Measurements from ENCODE around the gene DICER1.
"Not testable (repeated sequence)": the region's sequence is repeated elsewhere in the genome, so short reads cannot be mapped to it uniquely, and the experiment has no call there.

The DICER1 gene

DNA sequence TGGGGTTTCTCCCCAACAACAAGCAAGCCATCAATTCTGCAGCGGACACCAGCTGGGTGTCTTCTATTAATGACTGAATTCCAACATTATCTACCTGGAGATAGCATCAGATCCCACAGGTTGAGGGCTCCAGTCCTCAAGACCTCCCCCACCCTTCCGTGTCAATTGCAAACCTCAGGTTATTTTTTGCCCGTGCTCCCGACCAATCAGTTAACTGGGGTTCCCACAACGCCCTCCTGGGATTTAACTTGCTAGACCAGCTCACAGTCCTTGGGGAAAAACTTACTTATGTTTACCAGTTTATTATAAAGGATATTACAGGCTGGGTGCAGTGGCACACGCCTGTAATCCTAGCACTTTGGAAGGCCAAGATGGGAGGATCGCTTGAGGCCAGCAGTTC lies 9.7 kb downstream of the DICER1 start:
- DNase-seq, result no peak

DNA sequence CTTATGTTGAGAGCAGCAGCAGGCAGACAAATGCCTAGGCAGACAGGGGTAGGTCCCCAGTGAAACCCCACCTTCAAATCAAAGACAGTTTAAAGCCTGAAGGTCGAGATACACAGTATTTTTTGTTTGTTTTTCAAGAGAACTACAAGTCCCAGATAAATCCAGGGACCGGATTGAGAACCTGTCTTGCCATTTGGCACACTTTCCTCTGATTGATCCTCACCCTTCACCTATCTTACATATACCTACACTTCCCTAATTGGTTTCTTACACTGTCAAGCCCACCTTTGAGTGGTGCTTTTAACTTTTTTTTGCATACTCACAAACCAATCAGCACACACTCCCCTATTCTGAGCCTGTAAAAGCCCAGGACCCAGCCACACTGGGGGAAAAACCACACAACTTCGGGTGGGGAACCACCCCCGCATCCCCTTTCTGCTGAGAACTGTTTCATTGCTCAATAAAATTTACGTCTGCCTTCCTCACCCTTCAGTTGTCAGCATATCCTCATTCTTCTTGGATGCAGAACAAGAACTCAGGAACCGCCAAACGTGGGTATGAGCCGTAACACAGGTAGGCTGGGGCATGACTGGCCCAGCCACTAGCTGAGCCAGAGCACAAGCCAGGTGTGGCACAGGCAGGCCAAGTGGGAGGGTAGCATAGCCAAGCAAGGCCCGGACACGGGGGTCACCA lies 11.1 kb downstream of the DICER1 start:
- DNase-seq, result no peak

DNA sequence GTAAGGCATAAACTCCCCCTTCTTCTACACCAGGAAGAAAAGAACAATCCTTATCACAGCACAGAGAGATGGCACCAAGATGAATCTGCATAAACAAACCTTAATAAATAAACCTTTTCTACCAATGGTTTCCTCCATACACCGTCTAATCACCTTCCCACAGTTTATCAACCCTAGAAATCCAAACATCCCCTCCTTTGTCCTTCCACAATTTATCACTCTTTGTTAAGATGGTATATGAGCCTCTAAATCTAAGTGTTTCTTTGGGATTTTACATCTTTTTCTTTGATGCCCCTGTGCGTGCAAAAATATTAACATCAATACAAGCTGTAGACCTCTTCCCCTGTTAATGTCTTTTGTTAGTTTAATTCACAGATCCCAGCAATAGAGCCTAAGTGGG lies 12.5 kb downstream of the DICER1 start:
- no peak for DNase-seq

DNA sequence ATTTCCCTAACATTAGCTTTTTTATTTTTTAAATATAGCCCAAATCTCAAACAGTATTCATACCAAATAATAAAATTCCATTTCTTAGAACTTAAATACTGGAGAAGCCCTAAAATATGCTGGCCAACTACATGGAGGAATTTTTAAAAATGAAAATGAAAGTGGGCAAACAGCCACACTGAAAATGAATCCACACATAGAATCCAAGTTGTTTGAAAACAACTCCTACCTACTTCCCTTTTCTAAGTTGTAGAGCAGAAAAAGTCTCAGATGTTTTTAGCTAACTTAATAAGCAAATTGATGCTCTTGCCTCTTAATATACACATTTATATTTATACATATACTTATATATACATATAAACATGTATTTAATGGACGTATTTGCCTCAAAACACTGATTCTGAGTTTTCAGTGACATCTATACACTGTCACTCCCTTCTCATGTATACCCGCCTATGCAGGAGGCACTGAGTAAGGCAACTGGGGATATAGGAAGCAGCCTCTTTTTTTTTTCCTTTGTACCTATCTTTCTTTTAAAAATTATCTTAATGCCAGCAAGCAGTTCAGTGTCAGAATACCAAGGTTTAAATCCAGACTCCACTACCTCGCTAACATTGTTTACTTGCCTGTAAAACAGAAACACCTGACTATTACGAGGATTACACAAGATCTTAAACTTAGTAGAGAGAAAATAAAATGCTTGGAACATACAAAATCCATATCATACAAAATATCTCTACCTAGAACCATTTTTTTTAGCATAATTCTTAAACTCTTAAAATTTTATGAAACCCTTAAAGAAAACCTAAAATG lies 13.3 kb downstream of the DICER1 start:
- DNase-seq, result peak; percentile 24 to 44

DNA sequence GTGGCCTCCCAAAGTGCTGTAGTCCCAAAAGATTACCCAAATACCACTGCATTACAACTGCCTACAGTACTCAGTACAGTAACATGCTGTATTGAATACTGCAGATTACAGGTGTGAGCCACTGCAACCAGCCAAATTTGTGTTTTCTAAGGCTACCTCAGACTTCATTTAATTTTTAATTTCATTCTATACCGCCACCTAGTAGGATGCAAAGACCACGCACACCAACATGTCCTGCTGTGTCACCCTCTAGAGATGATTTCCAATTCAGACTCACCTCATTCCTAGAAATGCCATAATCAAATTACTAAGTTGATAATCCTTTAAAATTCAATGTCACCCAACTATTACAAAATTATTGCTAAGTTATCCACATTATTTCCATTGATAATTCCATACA lies 15.1 kb downstream of the DICER1 start:
- DNase-seq, result no peak

DNA sequence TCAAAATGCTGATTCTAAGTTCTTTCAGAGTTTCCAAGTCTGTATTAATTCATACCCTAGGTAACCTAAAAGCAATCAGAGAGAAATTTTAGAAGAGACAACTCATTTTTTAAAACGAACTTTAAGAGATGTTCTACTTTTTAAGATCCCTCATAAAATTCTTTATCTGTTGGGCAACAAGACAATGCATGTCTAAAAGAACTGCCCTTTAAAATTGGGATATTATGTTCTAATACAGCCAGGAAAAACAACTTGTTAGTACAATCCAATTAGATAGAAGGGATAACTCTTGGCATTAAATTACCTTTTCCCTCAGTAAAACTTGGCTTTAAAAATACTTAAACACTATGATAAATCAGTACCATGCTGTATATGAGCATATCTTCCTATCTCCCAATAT lies 15.6 kb downstream of the DICER1 start:
- DNase-seq, result no peak

DNA sequence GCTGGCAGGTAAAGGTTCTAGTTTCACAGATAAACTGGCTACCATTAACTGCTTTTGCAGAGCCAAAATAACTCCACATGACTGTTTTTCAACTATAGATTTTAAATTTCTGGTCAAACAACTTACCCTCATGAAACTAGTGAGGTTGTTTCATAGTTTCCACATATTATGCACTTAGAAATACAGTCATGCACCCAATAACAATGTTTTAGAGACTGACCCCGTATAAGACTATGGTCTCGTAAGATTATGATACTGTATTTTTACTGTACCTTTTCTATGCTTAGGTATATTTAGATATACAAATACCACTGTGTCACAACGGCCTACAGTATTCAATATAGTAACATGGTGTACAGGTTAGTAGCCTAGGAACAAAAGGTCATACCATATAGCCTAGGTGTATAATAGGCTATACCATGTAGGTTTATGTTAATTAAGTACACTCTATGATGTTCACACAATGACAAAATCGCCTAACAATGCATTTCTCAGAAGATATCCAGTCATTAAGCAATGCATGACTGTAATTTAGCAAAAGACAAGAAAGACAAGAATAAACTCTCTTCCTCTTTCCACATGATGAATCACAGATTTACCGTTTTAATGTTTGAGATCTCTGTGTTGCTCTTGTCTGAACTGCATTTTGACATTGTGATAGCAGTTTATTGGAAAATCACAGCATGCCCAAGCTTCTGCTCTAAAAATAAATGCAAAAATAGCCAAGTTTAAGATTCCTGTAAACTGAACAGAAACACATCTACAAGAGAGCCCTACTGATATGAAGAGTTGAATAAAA lies 17.1 kb downstream of the DICER1 start:
- DNase-seq, result peak; percentile 9

DNA sequence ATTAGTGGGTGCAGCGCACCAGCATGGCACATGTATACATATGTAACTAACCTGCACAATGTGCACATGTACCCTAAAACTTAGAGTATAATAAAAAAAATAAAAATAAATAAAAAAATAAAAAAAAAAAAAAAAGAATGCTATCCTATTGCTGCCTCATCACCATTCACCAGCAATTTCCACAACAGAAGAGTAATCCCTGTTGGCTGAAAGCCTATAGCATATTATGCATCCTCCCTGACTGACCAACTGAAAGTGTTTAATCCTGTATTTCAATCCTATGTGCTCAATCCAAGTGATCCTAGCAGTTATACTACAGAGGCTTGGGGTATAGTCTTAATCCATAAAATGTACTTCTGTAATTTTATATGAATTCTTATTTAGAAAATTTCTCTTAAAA lies 18.5 kb downstream of the DICER1 start:
- no peak for DNase-seq

DNA sequence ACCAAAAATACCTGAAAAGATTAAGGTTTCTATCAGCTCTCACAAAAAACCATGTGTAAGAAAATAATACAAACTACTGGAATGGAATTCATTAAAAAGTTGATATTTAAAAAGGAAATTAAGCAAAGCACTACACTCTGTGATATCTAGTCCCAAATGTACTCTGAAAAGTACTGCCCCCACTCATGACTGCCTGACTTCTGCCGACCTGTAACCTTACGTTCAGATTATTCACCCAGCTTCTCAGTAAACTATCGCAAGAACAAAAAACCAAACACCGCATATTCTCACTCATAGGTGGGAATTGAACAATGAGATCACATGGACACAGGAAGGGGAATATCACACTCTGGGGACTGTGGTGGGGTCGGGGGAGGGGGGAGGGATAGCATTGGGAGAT lies 18.9 kb downstream of the DICER1 start:
- not testable (repeated sequence) for DNase-seq

DNA sequence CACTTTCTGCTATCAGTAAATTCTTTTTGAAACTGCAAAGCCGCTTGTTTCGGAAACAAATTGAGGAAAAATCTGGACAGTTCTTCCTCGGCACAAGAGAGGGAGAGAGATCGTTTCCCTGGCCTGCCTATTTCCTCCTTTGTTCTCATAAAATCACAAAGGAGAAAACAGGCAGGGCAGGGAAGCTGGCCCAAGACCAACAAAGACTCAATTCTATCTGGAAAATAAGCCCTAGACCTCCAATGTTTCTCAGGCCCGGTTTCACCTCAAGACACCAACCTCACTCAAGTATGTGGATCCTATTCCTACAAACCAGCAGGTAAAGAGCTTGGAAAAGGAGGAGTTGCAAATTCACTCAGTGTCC lies 19.5 kb downstream of the DICER1 start:
- DNase-seq, result no peak

DNA sequence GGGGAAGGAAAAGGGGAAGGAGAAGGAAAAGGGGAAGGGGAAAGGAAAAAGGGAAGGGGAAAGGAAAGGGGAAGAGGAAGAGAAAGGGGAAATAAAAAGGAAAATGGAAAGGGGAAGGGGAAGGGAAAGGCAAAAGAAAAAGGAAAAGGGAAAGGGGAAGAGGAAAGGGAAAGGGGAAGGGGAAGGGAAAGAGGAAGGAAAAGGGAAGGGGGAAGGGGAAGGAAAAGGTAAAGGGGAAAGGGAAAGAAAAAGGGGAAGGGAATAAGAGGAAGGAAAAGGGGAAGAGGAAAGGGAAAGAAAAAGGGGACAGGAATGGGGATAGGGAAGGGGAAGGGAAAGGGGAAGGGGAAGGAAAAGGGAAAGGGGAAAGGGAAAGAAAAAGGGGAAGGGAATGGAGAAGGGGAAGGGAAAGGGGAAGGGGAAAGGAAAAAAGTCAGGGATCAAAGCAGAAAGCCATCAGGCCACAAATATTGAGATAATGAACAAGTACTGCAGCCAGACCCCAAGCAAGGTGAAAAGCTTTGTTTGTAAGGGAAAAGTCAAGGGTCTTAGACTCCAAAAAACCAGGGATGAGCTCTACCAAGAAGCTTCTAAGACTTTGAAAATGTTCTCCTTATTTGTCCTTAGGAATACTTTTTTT lies 20.0 kb downstream of the DICER1 start:
- DNase-seq, result no peak

DNA sequence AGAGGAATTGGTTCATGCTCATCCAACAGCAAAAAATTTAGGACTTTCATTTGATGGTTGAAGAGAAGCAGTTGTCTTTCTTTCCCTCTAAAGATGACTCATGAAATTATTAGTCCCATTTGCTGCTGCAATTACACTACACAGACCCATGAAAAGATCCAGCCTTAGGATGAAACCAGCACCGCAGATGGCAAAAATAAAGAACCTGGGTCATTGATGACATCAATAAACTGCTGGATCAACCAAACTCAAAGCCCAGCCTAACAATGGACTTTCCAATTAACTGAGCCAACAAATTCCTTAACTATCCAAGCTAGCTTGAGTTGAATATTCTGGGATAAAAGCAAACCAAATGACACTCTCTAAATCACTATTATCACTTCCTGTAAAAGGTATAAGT lies 20.7 kb downstream of the DICER1 start:
- DNase-seq, result no peak

DNA sequence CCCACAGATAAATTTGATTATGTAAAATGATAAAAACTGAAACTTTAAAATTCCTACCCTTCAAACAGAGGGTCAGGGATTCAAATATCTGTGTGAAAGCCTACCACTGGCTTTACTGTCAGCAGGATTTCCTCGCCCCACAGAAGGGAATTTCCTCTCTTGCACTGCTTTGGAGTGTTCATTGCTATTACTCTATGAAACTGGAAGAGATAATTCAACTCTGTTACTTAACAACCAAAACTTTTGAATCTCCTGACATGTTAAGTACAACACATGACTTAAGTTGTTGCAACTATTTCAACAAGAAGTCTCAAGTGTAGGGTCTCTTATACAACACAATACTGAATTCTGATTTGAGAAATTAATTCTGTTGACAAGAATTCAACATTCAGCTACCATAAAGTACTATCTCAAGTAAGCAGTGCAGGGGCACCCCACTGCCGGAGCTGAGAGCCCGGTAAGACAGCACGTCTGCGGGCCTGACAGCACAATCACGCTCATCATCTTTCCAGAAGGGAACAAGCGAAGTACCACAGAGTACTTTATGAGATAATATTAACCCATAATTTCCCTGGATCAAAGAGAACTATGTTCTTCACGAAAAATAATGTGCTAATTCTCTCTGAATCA lies 22.9 kb downstream of the DICER1 start:
- DNase-seq, result no peak

DNA sequence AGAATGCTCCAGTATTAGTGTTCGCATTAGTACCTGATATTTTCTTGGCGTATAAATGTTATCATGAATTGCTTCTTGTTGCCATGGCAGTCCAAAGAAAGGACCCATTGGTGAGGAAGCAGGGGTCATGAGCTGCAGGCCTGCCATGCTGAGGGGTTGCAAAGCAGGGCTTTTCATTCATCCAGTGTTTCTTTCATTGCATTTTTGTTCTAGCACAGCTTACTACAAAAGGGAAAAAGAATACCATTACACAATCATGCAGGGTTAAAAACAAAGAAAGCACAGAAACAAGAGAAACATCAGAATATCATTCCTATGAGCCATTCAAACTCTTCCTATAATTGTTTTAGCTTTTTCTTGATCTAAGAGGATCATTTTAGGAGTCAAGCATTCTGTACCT lies 24.0 kb downstream of the DICER1 start:
- DNase-seq, result no peak

DNA sequence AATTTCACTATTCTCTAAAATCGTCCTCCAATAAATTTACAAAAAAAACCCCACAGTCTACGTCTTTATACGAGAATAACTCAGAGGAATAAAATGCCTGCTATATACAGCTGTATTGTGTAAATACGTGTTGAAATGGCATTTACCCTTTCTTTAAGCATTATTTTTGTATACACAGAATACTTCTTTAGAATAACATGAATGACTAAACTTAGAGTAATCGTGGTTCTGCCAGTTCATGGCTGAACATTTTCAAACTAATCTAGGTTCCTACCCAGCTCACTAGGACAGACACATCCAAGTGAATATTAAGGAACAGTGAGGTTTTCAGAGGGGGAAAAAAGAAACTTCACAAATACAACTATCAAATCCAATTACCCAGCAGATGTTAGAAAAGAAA lies 24.6 kb downstream of the DICER1 start:
- no peak for DNase-seq

DNA sequence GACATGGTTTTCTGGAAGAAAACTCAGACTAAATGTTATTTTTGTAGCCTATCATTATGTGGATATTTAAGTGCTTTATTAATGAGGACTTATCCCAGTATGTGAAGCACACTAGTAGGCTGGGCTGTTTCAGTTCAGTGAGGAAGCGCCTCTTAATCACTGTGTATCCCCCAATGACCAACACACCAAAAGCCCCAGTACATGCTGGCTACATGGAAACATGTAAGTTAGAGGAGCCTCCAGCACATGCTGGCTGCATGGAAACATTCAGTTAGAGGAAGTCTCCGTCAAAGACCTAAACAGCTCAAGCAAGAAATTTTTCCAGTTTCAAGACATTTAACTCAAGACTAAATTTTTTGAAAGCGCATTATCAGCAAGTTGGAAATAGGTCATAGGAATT lies 26.8 kb downstream of the DICER1 start:
- no peak for DNase-seq

DNA sequence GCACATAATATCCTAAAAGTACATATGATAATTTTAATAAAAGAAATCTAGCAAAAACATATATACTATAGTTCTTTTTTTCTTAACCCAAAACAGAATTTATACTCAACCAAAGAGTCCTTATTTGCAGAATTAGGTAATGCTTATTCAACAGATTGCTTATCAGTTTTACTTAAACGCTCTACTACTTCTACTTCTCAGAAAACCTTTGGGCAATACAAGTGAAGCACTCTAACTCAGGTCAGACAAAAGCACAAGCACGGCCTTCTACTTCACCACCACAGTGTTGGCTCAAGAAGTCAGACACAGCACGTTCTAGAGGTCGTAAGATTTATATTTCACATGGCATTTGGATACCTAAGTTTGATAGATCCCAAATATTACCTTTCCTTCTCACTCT lies 29.2 kb downstream of the DICER1 start:
- DNase-seq, result no peak

DNA sequence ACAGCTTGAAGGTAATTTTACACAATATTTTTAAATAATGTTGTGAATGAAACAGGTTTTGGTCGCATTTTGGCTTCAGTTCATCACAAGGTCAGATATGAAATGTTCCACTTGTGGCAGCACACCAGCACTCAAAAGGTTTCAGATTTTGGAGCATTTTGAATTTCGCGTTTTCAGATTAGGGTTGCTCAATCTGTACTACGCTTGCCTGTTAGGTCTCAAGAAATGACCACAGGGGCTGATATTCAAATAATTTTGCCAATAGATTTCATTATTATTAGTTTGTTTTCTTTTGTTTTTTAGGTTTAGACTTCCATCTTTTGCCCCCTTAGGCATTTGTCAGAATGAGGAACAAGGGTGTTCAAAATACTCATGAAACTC lies 29.8 kb downstream of the DICER1 start:
- no peak for DNase-seq

DNA sequence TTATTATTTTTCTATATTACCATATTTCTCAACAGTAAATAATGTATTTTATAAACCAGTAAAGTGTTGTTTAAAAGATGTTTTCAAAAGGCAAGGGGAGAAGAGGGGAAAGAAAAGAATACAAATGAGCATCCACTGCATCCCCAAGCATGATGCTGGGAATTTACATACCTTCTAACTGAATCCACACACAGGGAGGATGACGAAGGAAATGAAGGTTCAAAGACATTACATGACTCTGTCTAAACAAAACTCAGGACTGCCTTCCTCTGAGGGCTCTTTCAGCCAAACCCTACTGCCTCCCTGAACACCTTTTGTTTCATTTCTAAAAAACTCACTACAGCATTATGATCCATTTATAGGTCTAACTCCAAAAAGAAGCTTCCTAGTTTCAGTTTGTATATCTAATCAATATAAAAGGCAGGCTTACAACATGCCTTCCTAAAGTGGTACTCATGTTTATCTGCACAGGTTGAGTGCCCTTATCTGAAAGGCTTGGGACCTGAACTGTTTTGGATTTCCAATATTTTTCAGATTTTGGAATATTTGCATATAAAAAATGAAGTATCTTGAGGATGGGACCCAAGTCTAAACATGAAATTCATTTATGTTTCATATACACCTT lies 30.3 kb downstream of the DICER1 start:
- DNase-seq, result no peak

DNA sequence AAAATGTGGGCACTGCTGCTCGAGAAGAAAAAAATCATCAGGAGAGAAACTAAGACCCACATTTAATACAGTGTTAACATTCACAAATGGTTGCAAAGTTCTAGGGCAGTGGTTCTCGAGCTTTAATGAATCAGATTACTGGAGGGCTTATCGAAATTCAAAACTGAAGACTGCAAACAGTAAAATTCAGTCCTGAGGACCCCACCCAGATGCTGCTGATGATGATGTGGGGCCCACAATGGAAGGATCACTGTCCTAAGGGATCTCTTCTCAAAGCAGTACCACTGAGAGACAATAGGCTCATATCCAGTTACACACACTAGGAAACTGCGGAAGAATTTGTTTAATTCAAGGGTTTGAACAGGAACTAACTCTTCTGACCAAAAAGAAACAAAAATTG lies 31.4 kb downstream of the DICER1 start:
- no peak for DNase-seq

DNA sequence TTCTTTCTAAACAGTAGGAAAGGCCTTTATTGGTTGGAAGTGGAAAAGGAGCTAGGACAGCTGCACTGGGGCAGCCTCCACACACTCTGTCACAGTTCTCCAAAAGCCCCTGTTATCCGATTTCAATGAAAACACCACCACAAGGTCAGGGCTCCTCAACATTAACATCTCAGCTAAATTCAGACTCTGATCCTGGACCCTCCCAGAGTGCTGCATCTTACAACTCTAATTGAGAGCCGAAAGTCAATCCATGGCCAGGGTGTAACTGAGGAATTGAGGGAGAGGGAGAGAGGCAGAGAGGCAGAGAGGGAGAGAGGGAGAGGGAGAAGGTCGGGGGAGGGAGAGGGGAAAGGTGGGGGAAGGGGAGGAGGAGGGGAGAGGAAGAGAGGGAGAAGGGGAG lies 32.1 kb downstream of the DICER1 start:
- DNase-seq, result no peak

DNA sequence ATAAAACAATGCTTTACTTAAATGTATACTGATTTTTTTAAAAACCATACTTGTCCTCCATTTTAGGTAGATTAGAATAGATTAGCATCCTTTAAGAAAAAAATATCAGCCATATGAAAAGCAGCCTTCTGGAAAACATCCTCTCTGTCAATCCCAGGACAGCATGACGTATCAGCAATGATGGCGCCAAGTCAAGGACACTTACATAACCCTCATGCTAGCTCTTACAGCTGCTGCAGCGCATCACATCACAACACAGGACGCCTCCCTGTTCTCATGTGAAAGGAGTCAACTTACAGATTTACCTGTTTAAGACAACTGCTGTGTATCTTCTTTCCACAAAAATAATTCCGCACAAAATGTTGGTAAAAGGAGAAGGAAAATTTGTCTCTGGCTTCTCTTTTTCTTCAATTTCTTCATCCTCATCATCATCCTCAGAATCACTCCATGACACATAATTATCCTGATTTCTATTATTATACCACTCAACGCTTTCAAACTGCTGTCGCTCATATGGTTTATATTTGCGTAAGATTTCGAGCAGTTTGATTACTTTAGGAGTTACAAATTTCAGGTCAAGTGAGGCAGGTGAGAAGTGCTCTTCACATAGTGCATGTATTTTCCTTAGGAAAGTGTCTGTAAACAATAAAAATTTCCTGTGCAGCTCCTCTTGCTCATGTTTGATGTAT lies 33.3 kb downstream of the DICER1 start:
- no peak for DNase-seq

All from AML-193 (cell line).